CD8-positive, alpha-beta memory T cell (primary cell): ENCODE results near the gene FBRSL1. TPM values are rescaled to one million over a fixed set of nuclear protein-coding genes. Genes with fewer than 3 reads are reported as not detected.

ENCODE experiments used
- CTCF ChIA-PET: fragments of 350-600 bp; sonication (Branson Sonifier 250); formaldehyde crosslinking; loops from one replicate; lab custom pipeline; 2021; ENCODE audit warnings: antibody characterized with exemption; lab: Charles Lee
- POLR2A ChIA-PET: fragments of 350-600 bp; sonication (Branson Sonifier 250); formaldehyde crosslinking; loops from one replicate; lab custom pipeline; 2021; ENCODE audit warnings: antibody characterized with exemption; lab: Charles Lee
- DNase-seq, 5 donors: peaks; one replicate each; pipeline versions ENCODE4 v3.0.0 to v3.0.0-alpha.2; 2020 to 2022; ENCODE audit warnings: mixed read lengths in 1 of 5
- H3K27ac ChIP-seq: one replicate; pipeline ENCODE4 v1.7.0; 2013; ENCODE audit warnings: low read depth, mild to moderate bottlenecking, low read length, moderate library complexity
- H3K27me3 ChIP-seq: 2 replicates; pipeline ENCODE4 v1.7.0; 2013; ENCODE audit warnings: low read length, mild to moderate bottlenecking; ENCODE audit not compliant: insufficient read depth, poor library complexity, severe bottlenecking
- H3K36me3 ChIP-seq: 2 replicates; pipeline ENCODE4 v1.7.0; 2013; ENCODE audit warnings: mild to moderate bottlenecking, low read length, moderate library complexity; ENCODE audit not compliant: insufficient read depth
- H3K4me1 ChIP-seq: 2 replicates; pipeline ENCODE4 v1.7.0; 2013; ENCODE audit warnings: mild to moderate bottlenecking, low read length, moderate library complexity; ENCODE audit not compliant: insufficient read depth
- H3K4me3 ChIP-seq: 2 replicates; pipeline ENCODE4 v1.7.0; 2013; ENCODE audit warnings: mild to moderate bottlenecking, low read length
- H3K9me3 ChIP-seq: 2 replicates; pipeline ENCODE4 v1.7.0; 2013; ENCODE audit warnings: mild to moderate bottlenecking, low read length
- H3K27ac Mint-ChIP-seq, 8 donors: one replicate each; pipeline ENCODE4 v1.8.0; 2020 to 2021; ENCODE audit warnings: mixed read lengths in 8 of 8, mild to moderate bottlenecking in 6 of 8, inconsistent platforms in 3 of 8, moderate library complexity in 3 of 8
- H3K27me3 Mint-ChIP-seq, 2 donors: one replicate each; pipeline ENCODE4 v1.8.0; 2020 to 2021; ENCODE audit warnings: mixed read lengths in 2 of 2, mild to moderate bottlenecking in 1 of 2, moderate library complexity in 1 of 2
- H3K36me3 Mint-ChIP-seq, 3 donors: one replicate each; pipeline ENCODE4 v1.8.0; 2020 to 2021; ENCODE audit warnings: mixed read lengths in 3 of 3, inconsistent platforms in 1 of 3, mild to moderate bottlenecking in 1 of 3
- H3K4me1 Mint-ChIP-seq, 3 donors: one replicate each; pipeline ENCODE4 v1.8.0; 2020 to 2021; ENCODE audit warnings: mixed read lengths in 3 of 3, inconsistent platforms in 1 of 3, mild to moderate bottlenecking in 1 of 3
- H3K4me3 Mint-ChIP-seq, 7 donors: one replicate each; pipeline ENCODE4 v1.8.0; 2020 to 2021; ENCODE audit warnings: mixed read lengths in 7 of 7, mild to moderate bottlenecking in 6 of 7, moderate library complexity in 4 of 7, inconsistent platforms in 2 of 7
- H3K9me3 Mint-ChIP-seq, 5 donors: one replicate each; pipeline ENCODE4 v1.8.0; 2020 to 2022; ENCODE audit warnings: mixed read lengths in 5 of 5, mild to moderate bottlenecking in 3 of 5, moderate library complexity in 2 of 5, inconsistent platforms in 1 of 5
- polyA plus RNA-seq: library from polyadenylated mRNA; unstranded; fragments of 300-500 nt; fragmentation: Illumina TruSeq; gene quantifications from one replicate; pipeline ENCODE4 v1.2.3, GENCODE V29; 2021
- total RNA-seq, 2 experiments: library from RNA; stranded (reverse); gene quantifications; one replicate each; pipeline ENCODE4 v1.2.3, GENCODE V29; 2021

FBRSL1 gene
- total and polyA plus RNA-seq, 3 experiments from 2014 or later: 1.4 to 62.1 (median 58.1) TPM

GRCh38 chr12:132547205-132547740, 57.3 kb downstream of the FBRSL1 start:
- no peak overlapping the region for H3K4me3 ChIP-seq
- H3K36me3 Mint-ChIP-seq: peaks cover 0 to 15% (median 4%) of the 10 kb centered on the region in 3 donors
- no peaks in the 10 kb centered on the region for H3K27me3 Mint-ChIP-seq
- no peak for DNase-seq
- H3K27me3 ChIP-seq: no peaks in the 10 kb centered on the region
- POLR2A ChIA-PET: no interaction called here
- H3K9me3 ChIP-seq: no peaks in the 10 kb centered on the region
- H3K4me1 ChIP-seq: no peaks in the 10 kb centered on the region
- H3K27ac ChIP-seq: no peak overlapping the region
- H3K36me3 ChIP-seq: no peaks in the 10 kb centered on the region
- H3K27ac Mint-ChIP-seq: no peak overlapping the region
- H3K4me1 Mint-ChIP-seq: peaks cover 5 to 22% (median 6%) of the 10 kb centered on the region in 3 donors
- CTCF ChIA-PET: no interaction called here
- H3K9me3 Mint-ChIP-seq: no peaks in the 10 kb centered on the region
- no peak overlapping the region for H3K4me3 Mint-ChIP-seq

GRCh38 chr12:132548430-132549058, 58.6 kb downstream of the FBRSL1 start:
- DNase-seq: no peak
- H3K4me3 ChIP-seq: no peak overlapping the region
- Mint-ChIP-seq H3K27ac (no peak overlapping the region), H3K36me3 (peaks cover 0 to 22% (median 4%) of the 10 kb centered on the region in 3 donors), H3K4me3 (peak overlapping the region in 1 of 7 donors; percentile 44), H3K9me3 (no peaks in the 10 kb centered on the region), H3K27me3 (no peaks in the 10 kb centered on the region), H3K4me1 (peaks cover 5 to 11% (median 6%) of the 10 kb centered on the region in 3 donors)
- no peaks in the 10 kb centered on the region for H3K4me1 ChIP-seq
- no peaks in the 10 kb centered on the region for H3K27me3 ChIP-seq
- no peaks in the 10 kb centered on the region for H3K9me3 ChIP-seq
- CTCF ChIA-PET: no interaction called here
- no peak overlapping the region for H3K27ac ChIP-seq
- no peaks in the 10 kb centered on the region for H3K36me3 ChIP-seq
- POLR2A ChIA-PET: no interaction called here

GRCh38 chr12:132549059-132549458, 59.1 kb downstream of the FBRSL1 start:
- no peaks in the 10 kb centered on the region for H3K9me3 Mint-ChIP-seq
- H3K36me3 ChIP-seq: no peaks in the 10 kb centered on the region
- H3K27ac ChIP-seq: no peak overlapping the region
- H3K4me1 Mint-ChIP-seq: peaks cover 5 to 7% (median 6%) of the 10 kb centered on the region in 3 donors
- H3K27me3 Mint-ChIP-seq: peaks cover 0 to 3% of the 10 kb centered on the region in 2 donors
- no peak for DNase-seq
- peaks cover 0 to 26% (median 6%) of the 10 kb centered on the region in 3 donors for H3K36me3 Mint-ChIP-seq
- ChIA-PET POLR2A (no interaction called here), CTCF (no interaction called here)
- H3K4me1 ChIP-seq: no peaks in the 10 kb centered on the region
- no peak overlapping the region for H3K4me3 Mint-ChIP-seq
- H3K27me3 ChIP-seq: no peaks in the 10 kb centered on the region
- no peak overlapping the region for H3K4me3 ChIP-seq
- H3K27ac Mint-ChIP-seq: no peak overlapping the region
- H3K9me3 ChIP-seq: no peaks in the 10 kb centered on the region

GRCh38 chr12:132550014-132550802, 60.3 kb downstream of the FBRSL1 start:
- Histone ChIP-seq H3K4me3 (no peak overlapping the region), H3K9me3 (no peaks in the 10 kb centered on the region), H3K36me3 (no peaks in the 10 kb centered on the region), H3K27me3 (no peaks in the 10 kb centered on the region), H3K27ac (no peak overlapping the region), H3K4me1 (no peaks in the 10 kb centered on the region)
- Mint-ChIP-seq H3K27me3 (peaks cover 0 to 3% of the 10 kb centered on the region in 2 donors), H3K4me3 (no peak overlapping the region), H3K27ac (no peak overlapping the region), H3K9me3 (no peaks in the 10 kb centered on the region), H3K36me3 (peaks cover 0 to 28% (median 1%) of the 10 kb centered on the region in 3 donors), H3K4me1 (no peaks in the 10 kb centered on the region)
- DNase-seq: no peak
- ChIA-PET POLR2A (no interaction called here), CTCF (no interaction called here)

GRCh38 chr12:132550830-132551640, 61.1 kb downstream of the FBRSL1 start:
- H3K27ac ChIP-seq: no peak overlapping the region
- Mint-ChIP-seq H3K4me3 (no peak overlapping the region), H3K27me3 (peaks cover 0 to 3% of the 10 kb centered on the region in 2 donors), H3K36me3 (peaks cover 0 to 30% (median 3%) of the 10 kb centered on the region in 3 donors), H3K4me1 (no peaks in the 10 kb centered on the region), H3K27ac (no peak overlapping the region), H3K9me3 (no peaks in the 10 kb centered on the region)
- DNase-seq: no peak
- POLR2A ChIA-PET: no interaction called here
- no peaks in the 10 kb centered on the region for H3K27me3 ChIP-seq
- H3K4me3 ChIP-seq: no peak overlapping the region
- H3K9me3 ChIP-seq: no peaks in the 10 kb centered on the region
- H3K4me1 ChIP-seq: no peaks in the 10 kb centered on the region
- CTCF ChIA-PET: no interaction called here
- H3K36me3 ChIP-seq: no peaks in the 10 kb centered on the region

GRCh38 chr12:132551641-132552031, 61.7 kb downstream of the FBRSL1 start:
- no peaks in the 10 kb centered on the region for H3K36me3 ChIP-seq
- Mint-ChIP-seq H3K27me3 (peaks cover 0 to 3% of the 10 kb centered on the region in 2 donors), H3K9me3 (no peaks in the 10 kb centered on the region), H3K4me3 (no peak overlapping the region), H3K4me1 (no peaks in the 10 kb centered on the region), H3K27ac (no peak overlapping the region), H3K36me3 (peaks cover 0 to 30% (median 3%) of the 10 kb centered on the region in 3 donors)
- H3K27me3 ChIP-seq: no peaks in the 10 kb centered on the region
- no peak overlapping the region for H3K4me3 ChIP-seq
- ChIA-PET POLR2A (no interaction called here), CTCF (no interaction called here)
- no peak for DNase-seq
- no peak overlapping the region for H3K27ac ChIP-seq
- no peaks in the 10 kb centered on the region for H3K9me3 ChIP-seq
- H3K4me1 ChIP-seq: no peaks in the 10 kb centered on the region

- ChIA-PET POLR2A (no interaction called here), CTCF (no interaction called here)
- Mint-ChIP-seq H3K4me3 (no peak overlapping the region), H3K36me3 (peaks cover 0 to 30% (median 6%) of the 10 kb centered on the region in 3 donors), H3K4me1 (peaks cover 8 to 23% (median 10%) of the 10 kb centered on the region in 3 donors), H3K27ac (no peak overlapping the region), H3K9me3 (no peaks in the 10 kb centered on the region), H3K27me3 (peaks cover 8 to 16% of the 10 kb centered on the region in 2 donors)
- H3K27me3 ChIP-seq: no peaks in the 10 kb centered on the region
- no peaks in the 10 kb centered on the region for H3K36me3 ChIP-seq
- DNase-seq: peak in 1 of 5 donors; percentile 22
- no peak overlapping the region for H3K27ac ChIP-seq
- H3K9me3 ChIP-seq: no peaks in the 10 kb centered on the region
- peaks cover 14% of the 10 kb centered on the region for H3K4me1 ChIP-seq
- H3K4me3 ChIP-seq: no peak overlapping the region
Measured at GRCh38 chr12:132554845-132555630, 65.1 kb downstream of the FBRSL1 start.
